RWPE2 (cell line): ENCODE results near the gene LDHAL6B.

ENCODE experiments used
- ATAC-seq: fragments of 200-7000 bp; cut with Tn5 transposase; 3 replicates; pipeline ENCODE4 v1.9.1; 2021; ENCODE audit warnings: low read depth
- DNase-seq: peaks from one replicate; pipeline ENCODE4 v3.0.0-alpha.2; 2020; ENCODE audit warnings: low spot score
- H3K27ac ChIP-seq: fragments of 450-650 bp; 2 replicates; pipeline ENCODE4 v1.5.1; 2017; ENCODE audit warnings: mild to moderate bottlenecking; ENCODE audit not compliant: poor library complexity, severe bottlenecking
- H3K27me3 ChIP-seq: fragments of 250-450 bp; sonication (Bioruptor Pico); 2 replicates; pipeline ENCODE4 v1.5.1; 2021; ENCODE audit warnings: mild to moderate bottlenecking, moderate library complexity; ENCODE audit not compliant: insufficient read depth, poor library complexity, severe bottlenecking
- H3K36me3 ChIP-seq: fragments of 250-450 bp; sonication (Bioruptor Pico); 2 replicates; pipeline ENCODE4 v1.5.1; 2020; ENCODE audit warnings: low read depth, mild to moderate bottlenecking, moderate library complexity
- H3K4me1 ChIP-seq: fragments of 250-450 bp; sonication (Bioruptor Pico); 2 replicates; pipeline ENCODE4 v1.5.1; 2021; ENCODE audit warnings: mild to moderate bottlenecking, moderate library complexity; ENCODE audit not compliant: insufficient read depth, poor library complexity, severe bottlenecking
- H3K4me3 ChIP-seq: fragments of 250-450 bp; sonication (Bioruptor Pico); 2 replicates; pipeline ENCODE4 v1.5.1; 2021; ENCODE audit warnings: mild to moderate bottlenecking, moderate library complexity; ENCODE audit not compliant: severe bottlenecking
- H3K9me3 ChIP-seq: fragments of 250-450 bp; sonication (Bioruptor Pico); 2 replicates; pipeline ENCODE4 v1.5.1; 2021; ENCODE audit warnings: mild to moderate bottlenecking, moderate library complexity; ENCODE audit not compliant: severe bottlenecking
- CTCF ChIP-seq: fragments of 450-650 bp; IDR thresholded peaks from one replicate; pipeline ENCODE4 v1.5.1; 2017; ENCODE audit warnings: mild to moderate bottlenecking, moderate library complexity; ENCODE audit not compliant: poor library complexity, severe bottlenecking

Gene LDHAL6B

GRCh38 chr15:59251001-59251845 lies 44.6 kb downstream of the LDHAL6B start:
- TF ChIP-seq CTCF: no peak
- H3K36me3 ChIP-seq: peaks cover 72% of the 10 kb centered on the region
- H3K9me3 ChIP-seq: no peaks in the 10 kb centered on the region
- no peak overlapping the region for H3K4me3 ChIP-seq
- DNase-seq (no peak), ATAC-seq (no peak)
- H3K4me1 ChIP-seq: peaks cover 16% of the 10 kb centered on the region
- H3K27ac ChIP-seq: peak overlapping the region; percentile 10
- no peaks in the 10 kb centered on the region for H3K27me3 ChIP-seq

GRCh38 chr15:59252137-59252536 lies 45.5 kb downstream of the LDHAL6B start:
- peaks cover 64% of the 10 kb centered on the region for H3K36me3 ChIP-seq
- peaks cover 25% of the 10 kb centered on the region for H3K4me1 ChIP-seq
- no peak overlapping the region for H3K27ac ChIP-seq
- no peak for TF ChIP-seq CTCF
- no peak overlapping the region for H3K4me3 ChIP-seq
- DNase-seq (no peak), ATAC-seq (no peak)
- H3K9me3 ChIP-seq: no peaks in the 10 kb centered on the region
- H3K27me3 ChIP-seq: no peaks in the 10 kb centered on the region

- peaks cover 85% of the 10 kb centered on the region for H3K36me3 ChIP-seq
- peaks cover 26% of the 10 kb centered on the region for H3K4me1 ChIP-seq
- TF ChIP-seq CTCF: no peak
- ATAC-seq (peak; percentile 74), DNase-seq (no peak)
- no peak overlapping the region for H3K4me3 ChIP-seq
- peak overlapping the region; percentile 53 for H3K27ac ChIP-seq
- H3K9me3 ChIP-seq: no peaks in the 10 kb centered on the region
- H3K27me3 ChIP-seq: no peaks in the 10 kb centered on the region
These were observed 49.2 kb downstream of the LDHAL6B start for GRCh38 chr15:59255680-59256336.

- Histone ChIP-seq H3K9me3 (no peaks in the 10 kb centered on the region), H3K4me3 (no peak overlapping the region), H3K36me3 (peaks cover 83% of the 10 kb centered on the region), H3K27ac (peak overlapping the region; percentile 53), H3K27me3 (no peaks in the 10 kb centered on the region), H3K4me1 (peaks cover 22% of the 10 kb centered on the region)
- DNase-seq: no peak
- no peak for TF ChIP-seq CTCF
- ATAC-seq: peak; percentile 73
These were observed 49.8 kb downstream of the LDHAL6B start for GRCh38 chr15:59256482-59256881.
